GM21619 (cell line): ENCODE results near the gene SERF2.
"Not testable (repeated sequence)": the region's sequence is repeated elsewhere in the genome, so short reads cannot be mapped to it uniquely, and the experiment has no call there.

Source experiments
- ATAC-seq: cut with Tn5 transposase; IDR thresholded peaks from one replicate; pipeline ENCODE4 v1.9.1; 2021; ENCODE audit not compliant: unreplicated experiment

The SERF2 gene

GRCh38 chr15:43828061-43828657 lies 36.0 kb downstream of the SERF2 start:
- no peak for ATAC-seq

GRCh38 chr15:43829951-43830540 lies 37.9 kb downstream of the SERF2 start:
- not testable (repeated sequence) for ATAC-seq

GRCh38 chr15:43830691-43831275 lies 38.7 kb downstream of the SERF2 start:
- ATAC-seq = not testable (repeated sequence)

GRCh38 chr15:43831519-43832052 lies 39.5 kb downstream of the SERF2 start:
- not testable (repeated sequence) for ATAC-seq

- not testable (repeated sequence) for ATAC-seq
Observed at GRCh38 chr15:43832485-43832884, 40.4 kb downstream of the SERF2 start.

- ATAC-seq = no peak
Observed at GRCh38 chr15:43845421-43845820, 53.3 kb downstream of the SERF2 start.
